ENCODE data around the gene DOCK4. TPM values are rescaled to one million over a fixed set of nuclear protein-coding genes. Genes with fewer than 3 reads are reported as not detected.

DOCK4 gene
- total and polyA plus RNA-seq, 10 of the 15 experiments (the other 5 are each of a cell fraction or from before 2014, with no cell fraction given), result 0.03 to 0.73 (median 0.38) TPM

- no peak for FAIRE-seq
- SMC1A ChIA-PET (ENCODE audit: uncharacterized antibody, unreplicated experiment), result interaction anchor here (1.7 kb wide), 1 partner anchor 13 kb away, joined by 6 read pairs; no protein-coding TSS in a partner anchor
- no peak overlapping the region for H2AFZ ChIP-seq (ENCODE audit: control insufficient read depth, low read depth, low read length)
- TF ChIP-seq PAX8 (IDR thresholded peaks at IDR 0.05) (no peak), CHD1 (IDR thresholded peaks at IDR 0.05; ENCODE audit: low read depth, low read length) (no peak), NRF1 (conservative IDR thresholded peaks at IDR 0.05; ENCODE audit: low read depth, low read length) (no peak), KLF5 (IDR thresholded peaks at IDR 0.05; ENCODE audit: partially characterized antibody) (no peak), SUPT20H (IDR thresholded peaks at IDR 0.05; ENCODE audit: borderline replicate concordance, control insufficient read depth, low read depth, low read length) (no peak), FOS (IDR thresholded peaks at IDR 0.05; ENCODE audit: borderline replicate concordance, extremely low read depth, insufficient read length) (no peak), MEF2B (IDR thresholded peaks at IDR 0.05; ENCODE audit: partially characterized antibody, poor library complexity, severe bottlenecking) (no peak), RFX5 (IDR thresholded peaks at IDR 0.05; ENCODE audit: low read depth, low read length) (no peak), TCF3 (IDR thresholded peaks at IDR 0.05; ENCODE audit: borderline replicate concordance, insufficient read depth, low read depth, low read length) (no peak), CBX5 (IDR thresholded peaks at IDR 0.05; ENCODE audit: low read depth) (no peak), ATF7 (IDR thresholded peaks at IDR 0.05; ENCODE audit: low read depth) (no peak)
- TF ChIP-seq, protein P1, sequence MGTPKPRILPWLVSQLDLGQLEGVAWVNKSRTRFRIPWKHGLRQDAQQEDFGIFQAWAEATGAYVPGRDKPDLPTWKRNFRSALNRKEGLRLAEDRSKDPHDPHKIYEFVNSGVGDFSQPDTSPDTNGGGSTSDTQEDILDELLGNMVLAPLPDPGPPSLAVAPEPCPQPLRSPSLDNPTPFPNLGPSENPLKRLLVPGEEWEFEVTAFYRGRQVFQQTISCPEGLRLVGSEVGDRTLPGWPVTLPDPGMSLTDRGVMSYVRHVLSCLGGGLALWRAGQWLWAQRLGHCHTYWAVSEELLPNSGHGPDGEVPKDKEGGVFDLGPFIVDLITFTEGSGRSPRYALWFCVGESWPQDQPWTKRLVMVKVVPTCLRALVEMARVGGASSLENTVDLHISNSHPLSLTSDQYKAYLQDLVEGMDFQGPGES (IDR thresholded peaks at IDR 0.05), result no peak
- TF ChIP-seq, protein P2, sequence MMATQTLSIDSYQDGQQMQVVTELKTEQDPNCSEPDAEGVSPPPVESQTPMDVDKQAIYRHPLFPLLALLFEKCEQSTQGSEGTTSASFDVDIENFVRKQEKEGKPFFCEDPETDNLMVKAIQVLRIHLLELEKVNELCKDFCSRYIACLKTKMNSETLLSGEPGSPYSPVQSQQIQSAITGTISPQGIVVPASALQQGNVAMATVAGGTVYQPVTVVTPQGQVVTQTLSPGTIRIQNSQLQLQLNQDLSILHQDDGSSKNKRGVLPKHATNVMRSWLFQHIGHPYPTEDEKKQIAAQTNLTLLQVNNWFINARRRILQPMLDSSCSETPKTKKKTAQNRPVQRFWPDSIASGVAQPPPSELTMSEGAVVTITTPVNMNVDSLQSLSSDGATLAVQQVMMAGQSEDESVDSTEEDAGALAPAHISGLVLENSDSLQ (IDR thresholded peaks at IDR 0.05), result no peak
- RAD21 ChIA-PET (ENCODE audit: unreplicated experiment), result no interaction called here
- in situ Hi-C loops (cut with MboI) (no loop called here), intact Hi-C loops (cut with micrococcal nuclease; ENCODE audit: unreplicated experiment) (no loop called here)
- H3K79me2 ChIP-seq (ENCODE audit: control insufficient read depth, insufficient read depth, low read length), result no peaks in the 10 kb centered on the region
- ATAC-seq, result no peak
- POLR2A ChIA-PET, result no interaction called here
- CTCF ChIA-PET, result no interaction called here
- no peak overlapping the region for H3K4me3 ChIP-seq
- H3K27me3 ChIP-seq (replicated peaks in 1 of 2; ENCODE audit: control insufficient read depth in 2 of 2, insufficient read depth in 2 of 2, low read length in 1 of 2), result no peaks in the 10 kb centered on the region
- H3K36me3 ChIP-seq (ENCODE audit: control insufficient read depth in 2 of 2, insufficient read depth in 2 of 2, low read length in 1 of 2), result no peaks in the 10 kb centered on the region
- no peaks in the 10 kb centered on the region for H4K20me1 ChIP-seq (ENCODE audit: control insufficient read depth, insufficient read depth)
- no peak overlapping the region for H3K27ac ChIP-seq (ENCODE audit: control insufficient read depth, insufficient read depth)
- BruUV-seq (replicated peaks), result no TSS peak
- H3K4me2 ChIP-seq (ENCODE audit: control insufficient read depth, insufficient read depth), result no peak overlapping the region
- no peak for DNase-seq (ENCODE audit: low read depth, low spot score)
- no peak overlapping the region for H3K9ac ChIP-seq (ENCODE audit: control insufficient read depth, insufficient read depth, low read length)
- H3K4me1 ChIP-seq (ENCODE audit: control insufficient read depth, insufficient read depth, low read length), result no peaks in the 10 kb centered on the region
- H3K9me3 ChIP-seq (replicated peaks; ENCODE audit: control insufficient read depth, insufficient read depth, low read length), result no peaks in the 10 kb centered on the region
These were observed 327.4 kb downstream of the DOCK4 start for GRCh38 chr7:111878785-111879184.
